Esophagus squamous epithelium (tissue), 4 donors: ENCODE measurements around the gene LIN7B.

Experiments
- POLR2A ChIP-seq, 4 donors: fragments of 450-650 bp; IDR thresholded peaks; one replicate each; pipeline ENCODE4 v1.6.1; 2017; ENCODE audit warnings: antibody characterized with exemption in 4 of 4, mild to moderate bottlenecking in 4 of 4, moderate library complexity in 3 of 4
- TF ChIP-seq, protein P1 (sequence below), 6 experiments: fragments of 450-650 bp in 4 of 6; fragments of 200-600 bp in 2 of 6; sonication (generic) in 2 of 6; IDR thresholded peaks; one replicate each; pipeline ENCODE4 v1.5.1; 2016 to 2019; ENCODE audit warnings: antibody characterized with exemption in 6 of 6, mild to moderate bottlenecking in 4 of 6, moderate library complexity in 4 of 6

DNA sequence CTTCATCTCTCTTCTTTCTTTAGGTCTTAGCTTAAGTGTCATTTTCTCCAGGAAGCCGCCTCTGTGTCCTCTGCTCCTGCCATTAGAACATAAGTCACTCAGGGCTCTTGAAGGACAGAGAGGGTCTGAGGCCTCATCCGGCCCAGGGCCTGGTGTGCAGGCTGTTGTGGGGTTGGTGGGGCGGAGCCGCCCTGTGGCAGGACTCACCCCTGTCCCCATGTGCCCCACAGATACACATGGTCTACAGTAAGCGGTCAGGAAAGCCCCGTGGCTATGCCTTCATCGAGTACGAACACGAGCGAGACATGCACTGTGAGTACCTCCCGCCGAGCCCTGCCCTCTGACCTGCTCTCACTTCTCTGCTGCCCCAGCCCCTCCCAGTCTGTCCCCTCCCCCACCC lies 13.0 kb upstream of the LIN7B start:
- TF ChIP-seq, protein P1, sequence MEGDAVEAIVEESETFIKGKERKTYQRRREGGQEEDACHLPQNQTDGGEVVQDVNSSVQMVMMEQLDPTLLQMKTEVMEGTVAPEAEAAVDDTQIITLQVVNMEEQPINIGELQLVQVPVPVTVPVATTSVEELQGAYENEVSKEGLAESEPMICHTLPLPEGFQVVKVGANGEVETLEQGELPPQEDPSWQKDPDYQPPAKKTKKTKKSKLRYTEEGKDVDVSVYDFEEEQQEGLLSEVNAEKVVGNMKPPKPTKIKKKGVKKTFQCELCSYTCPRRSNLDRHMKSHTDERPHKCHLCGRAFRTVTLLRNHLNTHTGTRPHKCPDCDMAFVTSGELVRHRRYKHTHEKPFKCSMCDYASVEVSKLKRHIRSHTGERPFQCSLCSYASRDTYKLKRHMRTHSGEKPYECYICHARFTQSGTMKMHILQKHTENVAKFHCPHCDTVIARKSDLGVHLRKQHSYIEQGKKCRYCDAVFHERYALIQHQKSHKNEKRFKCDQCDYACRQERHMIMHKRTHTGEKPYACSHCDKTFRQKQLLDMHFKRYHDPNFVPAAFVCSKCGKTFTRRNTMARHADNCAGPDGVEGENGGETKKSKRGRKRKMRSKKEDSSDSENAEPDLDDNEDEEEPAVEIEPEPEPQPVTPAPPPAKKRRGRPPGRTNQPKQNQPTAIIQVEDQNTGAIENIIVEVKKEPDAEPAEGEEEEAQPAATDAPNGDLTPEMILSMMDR (IDR thresholded peaks at IDR 0.05): no peak
- TF ChIP-seq POLR2A (IDR thresholded peaks at IDR 0.05): no peak
